Left ventricle myocardium inferior (tissue), 1 donor: ENCODE measurements around the gene GCK. TPM values are rescaled to one million over a fixed set of nuclear protein-coding genes. Genes with fewer than 3 reads are reported as not detected.

Experiments
- DNase-seq: peaks from one replicate; pipeline ENCODE4 v3.0.0-alpha.2; 2020
- H3K27ac ChIP-seq: fragments of 200-600 bp; replicated peaks from 2 replicates; pipeline ENCODE4 v1.8.0; 2021
- H3K27me3 ChIP-seq: fragments of 200-600 bp; 2 replicates; pipeline ENCODE4 v1.8.0; 2021; ENCODE audit warnings: low read depth
- H3K36me3 ChIP-seq: fragments of 200-600 bp; 2 replicates; pipeline ENCODE4 v1.8.0; 2021
- H3K4me1 ChIP-seq: fragments of 200-600 bp; 2 replicates; pipeline ENCODE4 v1.8.0; 2021
- H3K4me3 ChIP-seq: fragments of 200-600 bp; 2 replicates; pipeline ENCODE4 v1.8.0; 2021; ENCODE audit warnings: mild to moderate bottlenecking, moderate library complexity
- H3K9me3 ChIP-seq: fragments of 200-600 bp; replicated peaks from 2 replicates; pipeline ENCODE4 v1.8.0; 2021
- intact Hi-C: fragments of 100-400 bp; cut with micrococcal nuclease; formaldehyde crosslinking; loops from one replicate; pipeline ENCODE4 v1.11.0; 2022
- total RNA-seq: library from RNA; stranded (reverse); fragmentation: NEBNext Ultra II Directional; extraction: Animal tissue kit (Norgen Biotek cat#: 25700); gene quantifications from one replicate; pipeline ENCODE4 v1.2.1, GENCODE V29; 2021
- TF ChIP-seq, protein P1 (sequence below): fragments of 200-600 bp; IDR thresholded peaks from 2 replicates; pipeline ENCODE4 v1.8.0; 2021; ENCODE audit warnings: antibody characterized with exemption, mild to moderate bottlenecking, borderline replicate concordance
- donor health status: DM: no; HTN: yes; CAD: no; lungs with severe emphysema.

Gene GCK
- total RNA-seq, 1 donor from 2014 or later = 0.49 TPM

DNA sequence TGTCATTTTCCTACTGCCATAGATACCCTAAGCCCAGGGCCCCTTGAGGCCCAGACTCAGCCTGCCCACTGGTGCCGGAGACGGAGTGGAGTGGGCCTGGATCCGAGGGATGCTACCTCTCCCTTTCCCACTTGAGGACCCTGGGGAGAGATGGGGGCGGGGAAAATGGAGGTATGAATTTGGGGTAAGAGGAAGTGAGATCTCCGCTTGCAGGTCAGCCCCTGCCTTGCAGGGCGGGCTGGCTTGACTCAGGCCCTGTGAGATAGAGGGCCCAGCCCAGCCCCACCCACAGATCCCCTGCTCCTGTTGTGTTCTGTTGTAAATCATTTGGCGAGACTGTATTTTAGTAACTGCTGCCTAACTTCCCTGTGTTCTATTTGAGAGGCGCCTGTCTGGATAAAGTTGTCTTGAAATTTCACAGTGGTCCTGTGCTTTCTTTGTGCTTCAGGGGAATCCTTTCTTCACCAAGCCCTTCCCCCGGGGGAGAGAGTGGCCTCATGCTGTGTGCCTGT lies 24.7 kb upstream of the GCK start:
- DNase-seq = no peak
- H3K27ac ChIP-seq = no peak overlapping the region
- intact Hi-C loops = no loop called here

GRCh38 chr7:44213206-44213876 lies 24.1 kb upstream of the GCK start:
- H3K4me1 ChIP-seq = no peaks in the 10 kb centered on the region
- H3K4me3 ChIP-seq = no peak overlapping the region
- H3K27me3 ChIP-seq = no peaks in the 10 kb centered on the region
- TF ChIP-seq, protein P1, sequence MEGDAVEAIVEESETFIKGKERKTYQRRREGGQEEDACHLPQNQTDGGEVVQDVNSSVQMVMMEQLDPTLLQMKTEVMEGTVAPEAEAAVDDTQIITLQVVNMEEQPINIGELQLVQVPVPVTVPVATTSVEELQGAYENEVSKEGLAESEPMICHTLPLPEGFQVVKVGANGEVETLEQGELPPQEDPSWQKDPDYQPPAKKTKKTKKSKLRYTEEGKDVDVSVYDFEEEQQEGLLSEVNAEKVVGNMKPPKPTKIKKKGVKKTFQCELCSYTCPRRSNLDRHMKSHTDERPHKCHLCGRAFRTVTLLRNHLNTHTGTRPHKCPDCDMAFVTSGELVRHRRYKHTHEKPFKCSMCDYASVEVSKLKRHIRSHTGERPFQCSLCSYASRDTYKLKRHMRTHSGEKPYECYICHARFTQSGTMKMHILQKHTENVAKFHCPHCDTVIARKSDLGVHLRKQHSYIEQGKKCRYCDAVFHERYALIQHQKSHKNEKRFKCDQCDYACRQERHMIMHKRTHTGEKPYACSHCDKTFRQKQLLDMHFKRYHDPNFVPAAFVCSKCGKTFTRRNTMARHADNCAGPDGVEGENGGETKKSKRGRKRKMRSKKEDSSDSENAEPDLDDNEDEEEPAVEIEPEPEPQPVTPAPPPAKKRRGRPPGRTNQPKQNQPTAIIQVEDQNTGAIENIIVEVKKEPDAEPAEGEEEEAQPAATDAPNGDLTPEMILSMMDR = no peak
- H3K36me3 ChIP-seq = peaks cover 53% of the 10 kb centered on the region
- no peak for DNase-seq
- intact Hi-C loops = no loop called here
- no peaks in the 10 kb centered on the region for H3K9me3 ChIP-seq
- H3K27ac ChIP-seq = no peak overlapping the region

More for the DNA sequence above, 24.7 kb upstream of the GCK start:
- no peak overlapping the region for H3K4me3 ChIP-seq
- H3K4me1 ChIP-seq = no peaks in the 10 kb centered on the region
- peaks cover 47% of the 10 kb centered on the region for H3K36me3 ChIP-seq
- H3K27me3 ChIP-seq = no peaks in the 10 kb centered on the region
- no peaks in the 10 kb centered on the region for H3K9me3 ChIP-seq
- TF ChIP-seq, protein P1 = no peak

DNA sequence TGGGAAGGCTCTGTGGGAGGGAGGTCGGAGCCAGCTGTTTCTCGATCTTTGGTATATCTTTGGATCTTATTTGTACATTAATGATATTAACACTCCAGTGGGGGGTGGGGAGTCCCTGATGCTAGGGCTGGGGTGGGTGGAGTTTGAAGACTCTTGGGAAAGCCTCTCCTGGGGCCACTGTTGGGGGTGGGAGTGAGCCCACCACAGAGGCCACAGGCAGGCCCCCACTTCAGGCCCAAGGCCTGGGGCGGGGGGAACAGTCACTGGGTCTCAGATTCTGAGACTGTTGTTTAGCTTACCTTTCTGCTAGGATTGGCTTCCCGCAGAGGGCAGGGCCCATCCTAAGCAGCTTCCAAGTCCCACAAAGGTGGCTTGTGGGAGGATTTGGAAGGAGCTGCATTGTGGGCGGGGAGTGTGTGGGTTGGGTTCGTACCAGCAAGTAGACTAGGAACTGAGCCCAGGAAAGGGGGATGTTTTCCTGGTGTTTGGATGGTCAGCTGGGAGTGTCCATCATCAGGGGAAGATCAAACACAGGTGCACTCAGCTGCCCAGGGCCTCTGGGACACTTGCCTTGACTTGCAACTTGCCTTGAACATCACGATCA lies 23.4 kb upstream of the GCK start:
- TF ChIP-seq, protein P1 = no peak
- Histone ChIP-seq H3K4me3 (no peak overlapping the region), H3K4me1 (no peaks in the 10 kb centered on the region), H3K27ac (no peak overlapping the region), H3K9me3 (no peaks in the 10 kb centered on the region), H3K36me3 (peaks cover 59% of the 10 kb centered on the region), H3K27me3 (no peaks in the 10 kb centered on the region)
- intact Hi-C loops = no loop called here
- DNase-seq = no peak

GRCh38 chr7:44212018-44212417 lies 22.8 kb upstream of the GCK start:
- intact Hi-C loops = no loop called here
- no peaks in the 10 kb centered on the region for H3K27me3 ChIP-seq
- H3K4me1 ChIP-seq = no peaks in the 10 kb centered on the region
- no peaks in the 10 kb centered on the region for H3K9me3 ChIP-seq
- no peak for DNase-seq
- TF ChIP-seq, protein P1 = no peak
- no peak overlapping the region for H3K4me3 ChIP-seq
- H3K36me3 ChIP-seq = peaks cover 66% of the 10 kb centered on the region
- H3K27ac ChIP-seq = no peak overlapping the region

- no peak overlapping the region for H3K4me3 ChIP-seq
- DNase-seq = no peak
- no peak overlapping the region for H3K27ac ChIP-seq
- no peaks in the 10 kb centered on the region for H3K9me3 ChIP-seq
- TF ChIP-seq, protein P1 = no peak
- H3K27me3 ChIP-seq = no peaks in the 10 kb centered on the region
- H3K4me1 ChIP-seq = no peaks in the 10 kb centered on the region
- H3K36me3 ChIP-seq = peaks cover 74% of the 10 kb centered on the region
- intact Hi-C loops = no loop called here
These were observed 22.0 kb upstream of the GCK start for GRCh38 chr7:44211126-44211675.
